Measurements from ENCODE around the gene CABP1.

CABP1 gene

GRCh38 chr12:120690978-120691377 is 50.6 kb downstream of the CABP1 start:
- no peak for DNase-seq (ENCODE audit: low read depth in 3 of 3, low spot score in 1 of 3)

DNA sequence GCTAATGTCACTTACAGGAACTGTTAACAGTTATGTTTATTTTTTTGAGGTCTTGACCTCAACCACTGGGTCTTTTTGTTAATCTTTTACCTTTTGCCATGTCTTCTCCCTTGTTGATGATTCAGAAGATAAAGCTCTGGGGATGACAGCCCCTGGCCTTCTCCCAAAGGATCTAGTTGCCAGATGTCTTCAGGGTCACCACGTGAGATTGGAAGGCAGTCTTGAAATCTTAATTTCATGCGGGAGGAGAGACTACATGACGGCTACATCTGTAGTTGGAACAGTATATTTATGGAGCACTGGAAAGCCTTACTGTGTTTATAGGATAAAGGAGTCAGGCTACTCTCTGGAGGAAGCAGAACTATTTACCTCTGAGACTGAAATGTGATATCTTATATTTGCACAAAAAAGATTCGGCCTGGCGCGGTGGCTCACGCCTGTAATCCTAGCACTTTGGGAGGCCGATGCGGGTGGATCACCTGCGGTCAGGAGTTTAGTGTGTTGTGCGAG is 52.2 kb downstream of the CABP1 start:
- no peak for DNase-seq (ENCODE audit: low read depth in 3 of 3, low spot score in 1 of 3)

- no peak for DNase-seq (ENCODE audit: low read depth in 3 of 3, low spot score in 1 of 3)
These were observed 53.4 kb downstream of the CABP1 start for GRCh38 chr12:120693848-120694247.

- DNase-seq (ENCODE audit: low read depth in 3 of 3, low spot score in 1 of 3): no peak
These were observed 56.2 kb downstream of the CABP1 start for GRCh38 chr12:120696626-120697025.

DNA sequence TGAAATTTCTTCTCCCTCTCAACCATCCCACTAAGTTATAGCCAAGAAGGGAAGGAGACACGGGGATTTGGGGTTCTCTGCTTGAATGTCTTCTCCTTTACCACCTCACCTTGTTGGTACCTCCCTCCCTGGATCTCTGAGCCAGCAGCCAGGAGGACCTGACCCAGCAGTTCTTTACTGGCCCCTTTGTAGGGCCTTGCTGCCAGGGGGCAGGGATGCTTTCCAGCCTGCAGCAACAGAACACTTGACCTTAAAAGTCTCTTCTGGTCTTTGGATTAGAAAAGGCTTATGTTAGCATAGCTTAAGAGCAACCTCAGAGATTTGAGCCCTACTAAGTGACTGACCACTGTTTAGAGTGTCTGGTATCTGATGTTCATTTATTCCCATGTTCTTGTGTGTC is 56.9 kb downstream of the CABP1 start:
- no peak for DNase-seq (ENCODE audit: low read depth in 3 of 3, low spot score in 1 of 3)

GRCh38 chr12:120698665-120699064 is 58.2 kb downstream of the CABP1 start:
- no peak for DNase-seq (ENCODE audit: low read depth in 3 of 3, low spot score in 1 of 3)

- no peak for DNase-seq (ENCODE audit: low read depth in 3 of 3, low spot score in 1 of 3)
These were observed 59.1 kb downstream of the CABP1 start for GRCh38 chr12:120699553-120699952.

DNA sequence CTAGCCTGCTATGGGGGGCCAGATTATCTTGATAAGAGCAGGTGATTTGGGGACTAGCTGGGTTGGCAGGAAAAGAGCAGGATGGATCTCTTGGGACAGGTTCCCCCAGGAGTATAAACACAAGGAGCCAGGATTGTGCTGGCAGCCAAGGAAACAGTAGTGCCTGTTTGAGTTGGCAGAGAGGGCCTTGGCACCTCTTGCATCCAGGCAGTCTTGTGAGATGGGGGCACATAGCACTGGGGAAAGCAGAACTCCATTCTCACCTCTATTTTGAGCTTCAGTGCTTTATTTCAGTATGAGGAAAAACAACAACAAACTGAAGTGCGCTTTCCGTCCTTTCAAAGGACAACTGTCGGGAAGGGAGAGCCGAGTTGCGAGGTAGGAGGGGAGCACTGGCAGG is 60.5 kb downstream of the CABP1 start:
- DNase-seq (ENCODE audit: low read depth in 3 of 3, low spot score in 1 of 3): no peak

GRCh38 chr12:120702637-120703036 is 62.2 kb downstream of the CABP1 start:
- no peak for DNase-seq (ENCODE audit: low read depth in 3 of 3, low spot score in 1 of 3)

DNA sequence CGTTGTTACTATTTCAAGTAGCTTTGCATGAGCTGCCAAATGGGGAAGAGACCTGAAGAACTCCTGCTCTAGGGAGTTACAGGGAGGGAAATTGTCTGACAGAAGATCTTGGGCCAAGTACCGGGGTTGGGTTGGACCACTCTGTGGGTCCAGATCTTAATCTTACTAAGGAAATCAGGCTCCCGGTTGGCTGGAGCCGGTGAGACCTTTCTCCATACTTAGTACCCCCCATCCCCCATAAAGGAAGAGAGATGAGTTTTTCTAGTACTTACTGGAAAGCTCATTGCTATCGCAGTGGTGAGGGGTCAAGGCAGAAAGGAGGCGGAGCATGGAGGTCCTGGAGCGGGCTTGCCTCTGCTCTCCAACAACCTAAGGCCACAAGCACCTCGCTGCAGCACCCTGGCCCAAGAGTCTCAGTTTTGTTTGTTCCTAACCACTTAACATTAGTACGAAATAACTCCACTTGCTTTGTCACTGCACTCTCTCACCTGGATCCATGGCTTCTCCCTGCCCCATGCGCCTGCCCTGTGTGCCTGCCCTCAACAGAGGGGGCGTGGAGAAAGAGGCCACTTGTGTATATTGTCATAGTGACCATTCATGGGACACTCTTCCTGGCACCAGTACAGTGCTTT is 63.0 kb downstream of the CABP1 start:
- no peak for DNase-seq (ENCODE audit: low read depth in 3 of 3, low spot score in 1 of 3)

DNA sequence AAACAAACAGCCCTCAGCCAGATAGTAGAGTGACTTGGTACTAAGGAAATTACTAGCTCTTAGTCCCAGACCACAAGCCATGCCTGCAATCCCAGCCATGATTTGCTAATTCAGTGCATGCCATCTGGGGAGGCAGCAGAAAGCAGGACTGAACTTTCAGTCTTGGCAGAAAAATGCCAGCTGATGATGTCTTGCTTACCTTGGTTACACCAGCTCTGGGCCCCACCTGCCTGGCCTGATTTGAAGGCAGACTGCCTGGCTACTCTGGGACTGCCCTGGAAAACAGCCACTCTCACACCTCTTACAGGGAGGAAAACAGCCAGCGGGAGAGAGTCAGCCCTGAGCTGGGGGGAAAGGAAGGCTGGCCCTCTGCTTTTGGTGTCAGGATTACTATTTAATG is 65.2 kb downstream of the CABP1 start:
- no peak for DNase-seq (ENCODE audit: low read depth in 3 of 3, low spot score in 1 of 3)

- no peak for DNase-seq (ENCODE audit: low read depth in 3 of 3, low spot score in 1 of 3)
These were observed 65.6 kb downstream of the CABP1 start for GRCh38 chr12:120706029-120706428.

- DNase-seq (ENCODE audit: low read depth in 3 of 3, low spot score in 1 of 3): no peak
These were observed 68.2 kb downstream of the CABP1 start for GRCh38 chr12:120708651-120709050.

DNA sequence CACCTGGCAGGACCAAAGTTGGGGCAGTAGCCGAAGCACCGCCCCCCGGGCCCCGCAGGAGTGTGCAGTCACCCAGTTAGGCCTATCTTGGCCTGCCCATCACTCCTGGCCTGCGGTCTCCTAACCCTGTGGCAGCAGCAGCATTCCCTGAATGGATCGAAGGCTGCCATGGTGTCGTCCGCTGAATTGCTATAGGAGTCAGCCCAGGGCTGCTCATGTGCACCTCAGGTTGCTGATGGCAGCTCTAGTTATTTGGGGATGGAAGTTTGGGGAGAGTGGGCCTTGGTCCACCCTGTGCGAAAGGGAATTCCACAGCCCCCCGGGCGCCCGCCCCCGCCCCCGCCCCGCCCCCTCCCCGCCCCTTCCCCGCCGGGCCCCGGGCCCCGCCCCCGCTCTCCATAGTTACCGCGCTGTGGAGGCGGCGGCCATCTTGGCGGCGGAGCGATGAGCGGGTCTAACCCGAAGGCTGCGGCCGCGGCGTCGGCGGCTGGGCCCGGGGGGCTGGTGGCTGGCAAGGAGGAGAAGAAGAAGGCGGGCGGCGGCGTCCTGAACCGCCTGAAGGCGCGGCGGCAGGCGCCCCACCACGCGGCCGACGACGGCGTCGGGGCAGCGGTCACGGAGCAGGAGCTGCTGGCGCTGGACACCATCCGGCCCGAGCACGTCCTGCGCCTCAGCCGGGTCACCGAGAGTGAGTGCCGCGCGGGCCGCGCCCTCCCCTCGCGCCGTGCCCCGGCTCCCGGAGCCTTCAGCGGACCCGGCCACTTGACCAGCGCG is 69.8 kb downstream of the CABP1 start, which contains the start of gene UNC119B:
TSS of gene UNC119B (plus strand) at position 428 of the 774 bp plus-strand sequence. CDS start at position 445, 17 bp downstream.
- peak; percentile 31 to 71 (median 45) for DNase-seq (ENCODE audit: low read depth in 3 of 3, low spot score in 1 of 3)

DNA sequence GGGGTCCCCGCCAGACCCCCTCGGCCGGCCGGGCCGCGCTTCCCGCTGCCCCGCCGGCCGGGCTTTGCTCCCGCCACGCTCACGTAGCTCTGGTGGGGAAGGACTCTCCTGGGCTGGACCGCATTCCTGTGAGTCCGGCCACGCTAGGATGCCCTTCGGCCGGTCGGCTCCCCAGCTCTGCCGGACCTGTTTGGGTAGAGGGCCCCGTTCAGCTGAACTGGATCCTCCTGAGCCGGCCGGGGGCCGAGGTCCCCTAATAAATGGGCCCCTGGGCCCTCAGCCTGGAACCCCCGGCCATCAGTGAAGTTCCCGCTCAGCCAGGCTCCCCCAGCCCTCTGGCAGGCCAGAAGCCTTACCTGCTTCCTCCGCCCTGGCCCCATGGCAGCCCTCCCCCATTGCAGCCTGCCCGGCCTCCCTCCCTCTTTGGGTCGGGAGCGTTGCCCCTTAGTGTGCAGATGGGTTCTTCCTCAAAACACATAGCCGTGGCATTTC is 70.4 kb downstream of the CABP1 start:
- no peak for DNase-seq (ENCODE audit: low read depth in 3 of 3, low spot score in 1 of 3)

- DNase-seq (ENCODE audit: low read depth in 3 of 3, low spot score in 1 of 3): no peak
These were observed 71.0 kb downstream of the CABP1 start for GRCh38 chr12:120711411-120711810.

DNA sequence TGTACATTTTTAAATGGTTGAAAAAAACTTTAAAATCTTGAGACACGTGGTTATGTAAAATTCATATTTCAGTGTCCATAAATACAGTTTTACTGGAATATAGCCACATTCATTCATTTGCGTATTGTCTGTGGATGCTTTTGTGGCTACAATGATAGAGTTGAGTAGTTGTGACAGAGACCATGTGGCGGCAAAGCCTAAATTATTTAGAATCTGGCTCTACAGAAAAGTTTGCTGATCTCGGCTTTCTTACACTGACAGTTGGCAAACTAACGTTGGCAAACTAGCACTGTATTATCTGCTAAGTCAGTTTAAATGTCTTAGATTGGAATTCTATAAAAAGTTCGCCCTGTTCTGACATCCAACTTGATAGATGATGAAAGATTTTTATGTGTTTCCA is 72.2 kb downstream of the CABP1 start:
- no peak for DNase-seq (ENCODE audit: low read depth in 3 of 3, low spot score in 1 of 3)

DNA sequence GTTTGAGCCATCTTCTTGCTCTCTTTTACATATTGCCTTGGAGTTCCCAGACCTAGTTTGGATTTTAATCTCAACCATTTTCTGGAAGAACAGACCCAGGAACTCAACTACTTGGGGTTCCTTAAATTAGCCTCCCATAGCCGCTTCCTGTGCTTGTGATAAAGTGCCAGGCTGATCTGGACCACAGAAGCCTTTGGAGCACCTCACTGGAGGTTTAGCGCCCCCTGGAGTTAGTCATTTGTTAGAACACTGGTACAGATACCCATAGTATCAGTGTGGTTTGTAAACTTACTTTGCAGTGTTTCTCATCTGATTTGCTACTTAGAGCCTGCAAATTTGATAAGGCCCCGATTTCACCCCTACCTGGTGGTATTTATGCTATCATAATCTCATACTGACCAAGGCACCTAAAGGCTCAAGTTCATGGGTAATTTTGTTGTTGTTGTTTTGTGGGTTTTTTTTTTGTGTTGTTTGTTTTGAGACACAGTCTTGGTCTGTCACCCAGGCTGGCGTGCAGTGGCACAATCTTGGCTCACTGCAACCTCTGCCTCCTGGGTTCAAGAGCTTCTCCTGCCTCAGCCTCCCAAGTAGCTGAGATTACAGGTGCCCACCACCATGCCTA is 73.5 kb downstream of the CABP1 start:
- DNase-seq (ENCODE audit: low read depth in 3 of 3, low spot score in 1 of 3): peak in 2 of 3 donors; percentile 51 to 62
